HG03095 (cell line): ENCODE data around the gene CLASP1.
"Not testable (repeated sequence)": the region's sequence is repeated elsewhere in the genome, so short reads cannot be mapped to it uniquely, and the experiment has no call there.

Source experiments
- ATAC-seq: cut with Tn5 transposase; IDR thresholded peaks from one replicate; pipeline ENCODE4 v1.9.1; 2021; ENCODE audit warnings: moderate library complexity; ENCODE audit not compliant: unreplicated experiment

Gene CLASP1

GRCh38 chr2:121625953-121626352 is 23.3 kb downstream of the CLASP1 start:
- ATAC-seq = no peak

- ATAC-seq = peak; percentile 55
Observed at GRCh38 chr2:121617042-121617599, 32.1 kb downstream of the CLASP1 start.

GRCh38 chr2:121613774-121614173 is 35.5 kb downstream of the CLASP1 start:
- no peak for ATAC-seq

GRCh38 chr2:121613152-121613551 is 36.1 kb downstream of the CLASP1 start:
- ATAC-seq = no peak

- ATAC-seq = no peak
Observed at GRCh38 chr2:121611730-121612705, 37.2 kb downstream of the CLASP1 start.

- not testable (repeated sequence) for ATAC-seq
Observed at GRCh38 chr2:121611048-121611649, 38.1 kb downstream of the CLASP1 start.

GRCh38 chr2:121610487-121610874 is 38.8 kb downstream of the CLASP1 start:
- ATAC-seq = not testable (repeated sequence)

- ATAC-seq = no peak
Observed at GRCh38 chr2:121608967-121609366, 40.3 kb downstream of the CLASP1 start.

- no peak for ATAC-seq
Observed at GRCh38 chr2:121608367-121608766, 40.9 kb downstream of the CLASP1 start.

- no peak for ATAC-seq
Observed at GRCh38 chr2:121605820-121606733, 43.2 kb downstream of the CLASP1 start.

GRCh38 chr2:121603185-121603584 is 46.1 kb downstream of the CLASP1 start:
- ATAC-seq = no peak

GRCh38 chr2:121599963-121600651 is 49.2 kb downstream of the CLASP1 start:
- no peak for ATAC-seq

GRCh38 chr2:121598087-121598486 is 51.2 kb downstream of the CLASP1 start:
- ATAC-seq = no peak

- ATAC-seq = peak; percentile 58
Observed at GRCh38 chr2:121596221-121597080, 52.8 kb downstream of the CLASP1 start.

- no peak for ATAC-seq
Observed at GRCh38 chr2:121595012-121595891, 54.0 kb downstream of the CLASP1 start.

GRCh38 chr2:121591199-121591598 is 58.1 kb downstream of the CLASP1 start:
- ATAC-seq = no peak

GRCh38 chr2:121588357-121588756 is 60.9 kb downstream of the CLASP1 start:
- no peak for ATAC-seq

GRCh38 chr2:121587131-121587530 is 62.1 kb downstream of the CLASP1 start:
- ATAC-seq = no peak
